Breast epithelium (tissue), 4 donors: ENCODE results near the gene NEO1. TPM values are rescaled to one million over a fixed set of nuclear protein-coding genes. Genes with fewer than 3 reads are reported as not detected.

Experiments
- DNase-seq, 2 donors: peaks; one replicate each; pipeline ENCODE4 v3.0.0-alpha.2; 2019; ENCODE audit warnings: low spot score in 2 of 2
- H3K27ac ChIP-seq, 2 donors: fragments of 200-600 bp; sonication (generic) in 1 of 2; one replicate each; pipeline ENCODE4 v1.5.1; 2016 to 2019; ENCODE audit warnings: mild to moderate bottlenecking in 1 of 2
- H3K27me3 ChIP-seq, 2 donors: fragments of 200-600 bp; sonication (generic) in 1 of 2; one replicate each; pipeline versions ENCODE4 v1.5.1 to v1.6.0; 2017 to 2019; ENCODE audit warnings: control low read depth in 1 of 2, mild to moderate bottlenecking in 1 of 2
- H3K36me3 ChIP-seq: fragments of 200-600 bp; one replicate; pipeline ENCODE4 v1.5.1; 2019
- H3K4me1 ChIP-seq, 2 donors: fragments of 200-600 bp; sonication (generic); one replicate each; pipeline ENCODE4 v1.5.1; 2016 to 2019; ENCODE audit warnings: control low read depth in 1 of 2
- H3K4me3 ChIP-seq, 3 donors: fragments of 200-600 bp; sonication (generic); 1 replicate in 2 of 3; 2 replicates in 1 of 3; pipeline ENCODE4 v1.5.1; 2016 to 2019; ENCODE audit warnings: mild to moderate bottlenecking in 3 of 3, moderate library complexity in 2 of 3
- H3K9me3 ChIP-seq, 2 donors: fragments of 200-600 bp; sonication (generic) in 1 of 2; one replicate each; pipeline ENCODE4 v1.5.1; 2016 to 2019; ENCODE audit warnings: control low read depth in 1 of 2
- CTCF ChIP-seq, 3 donors: fragments of 450-650 bp; IDR thresholded peaks; one replicate each; pipeline ENCODE4 v1.5.1; 2016 to 2017; ENCODE audit warnings: antibody characterized with exemption in 3 of 3, mild to moderate bottlenecking in 3 of 3, moderate library complexity in 3 of 3
- POLR2A ChIP-seq: fragments of 450-650 bp; IDR thresholded peaks from one replicate; pipeline ENCODE4 v1.6.1; 2016; ENCODE audit warnings: antibody characterized with exemption, mild to moderate bottlenecking, moderate library complexity
- POLR2AphosphoS5 ChIP-seq, 3 donors: sonication (generic); formaldehyde crosslinking; IDR thresholded peaks; one replicate each; pipeline ENCODE4 v1.6.1; 2017; ENCODE audit warnings: antibody characterized with exemption in 3 of 3
- intact Hi-C: fragments of 100-400 bp; cut with DNase I; formaldehyde crosslinking; loops from one replicate; pipeline ENCODE4 v1.15.1; 2023; ENCODE audit warnings: low total_unique reads
- total RNA-seq, 3 donors: library from RNA; depleted of rRNA; stranded (reverse); fragments of >200 nt; gene quantifications; one replicate each; pipeline ENCODE4 v1.1.0, GENCODE V29; 2016

NEO1 gene
- total RNA-seq, 3 donors from 2014 or later, result 21.3 to 66.3 (median 27.5) TPM

GRCh38 chr15:73338606-73339374 is 286.5 kb downstream of the NEO1 start:
- Histone ChIP-seq H3K4me3 (no peak overlapping the region), H3K9me3 (no peaks in the 10 kb centered on the region), H3K27ac (no peak overlapping the region), H3K27me3 (no peaks in the 10 kb centered on the region), H3K4me1 (no peaks in the 10 kb centered on the region), H3K36me3 (no peaks in the 10 kb centered on the region)
- no peak for TF ChIP-seq CTCF (IDR thresholded peaks at IDR 0.05)
- no peak for TF ChIP-seq POLR2AphosphoS5 (IDR thresholded peaks at IDR 0.05)
- TF ChIP-seq POLR2A, result no peak
- intact Hi-C loops, result no loop called here
- DNase-seq, result no peak

- Histone ChIP-seq H3K4me1 (no peaks in the 10 kb centered on the region), H3K4me3 (no peak overlapping the region), H3K9me3 (no peaks in the 10 kb centered on the region), H3K27me3 (no peaks in the 10 kb centered on the region), H3K36me3 (no peaks in the 10 kb centered on the region), H3K27ac (no peak overlapping the region)
- DNase-seq, result no peak
- intact Hi-C loops, result no loop called here
- no peak for TF ChIP-seq POLR2AphosphoS5 (IDR thresholded peaks at IDR 0.05)
Measured at GRCh38 chr15:73340502-73341192, 288.4 kb downstream of the NEO1 start.

- intact Hi-C loops, result no loop called here
- no peak for TF ChIP-seq POLR2AphosphoS5 (IDR thresholded peaks at IDR 0.05)
- no peak for TF ChIP-seq CTCF (IDR thresholded peaks at IDR 0.05)
- TF ChIP-seq POLR2A, result no peak
Measured at GRCh38 chr15:73341886-73342600, 289.8 kb downstream of the NEO1 start.

GRCh38 chr15:73344056-73344455 is 291.8 kb downstream of the NEO1 start:
- H3K4me1 ChIP-seq, result no peaks in the 10 kb centered on the region
- no peak overlapping the region for H3K4me3 ChIP-seq
- no peak for DNase-seq
- no peaks in the 10 kb centered on the region for H3K9me3 ChIP-seq
- intact Hi-C loops, result no loop called here
- TF ChIP-seq POLR2A (no peak), CTCF (IDR thresholded peaks at IDR 0.05) (no peak), POLR2AphosphoS5 (IDR thresholded peaks at IDR 0.05) (no peak)
- H3K27me3 ChIP-seq, result no peaks in the 10 kb centered on the region
- H3K36me3 ChIP-seq, result no peaks in the 10 kb centered on the region
- no peak overlapping the region for H3K27ac ChIP-seq

More at GRCh38 chr15:73341886-73342600, 289.8 kb downstream of the NEO1 start:
- no peaks in the 10 kb centered on the region for H3K27me3 ChIP-seq
- peak in 1 of 2 donors; percentile 28 for DNase-seq
- H3K4me3 ChIP-seq, result no peak overlapping the region
- no peaks in the 10 kb centered on the region for H3K9me3 ChIP-seq
- H3K27ac ChIP-seq, result no peak overlapping the region
- no peaks in the 10 kb centered on the region for H3K4me1 ChIP-seq
- H3K36me3 ChIP-seq, result no peaks in the 10 kb centered on the region

- TF ChIP-seq POLR2AphosphoS5 (IDR thresholded peaks at IDR 0.05) (no peak), POLR2A (no peak), CTCF (IDR thresholded peaks at IDR 0.05) (no peak)
- H3K36me3 ChIP-seq, result no peaks in the 10 kb centered on the region
- no peaks in the 10 kb centered on the region for H3K4me1 ChIP-seq
- intact Hi-C loops, result loop anchor here (5.0 kb wide), 1 partner anchor 373 kb away; no protein-coding TSS in a partner anchor
- H3K9me3 ChIP-seq, result no peaks in the 10 kb centered on the region
- no peak for DNase-seq
- no peak overlapping the region for H3K4me3 ChIP-seq
- H3K27ac ChIP-seq, result no peak overlapping the region
- H3K27me3 ChIP-seq, result peaks cover 0 to 6% of the 10 kb centered on the region in 2 donors
Measured at GRCh38 chr15:73345658-73346057, 293.4 kb downstream of the NEO1 start.
